HTERT RPE-1 (cell line): ENCODE measurements around the gene CHST5.

Source experiments
- in situ Hi-C: fragments of 300-500 bp; cut with MboI; formaldehyde crosslinking; loops from 4 replicates; pipeline ENCODE4 v1.14.3; 2020; ENCODE audit warnings: low sequenced_read_pairs

The CHST5 gene

GRCh38 chr16:75535901-75536300 lies at the start of gene CHST5:
Gene CHST5, minus strand, starts transcription at chr16:75536108. Its CDS starts 5,724 bp downstream, at chr16:75530384.
- in situ Hi-C loops: no loop called here

- in situ Hi-C loops: no loop called here
Measured at GRCh38 chr16:75584108-75584507, 48.2 kb upstream of the CHST5 start.

- in situ Hi-C loops: no loop called here
Measured at GRCh38 chr16:75579281-75579834, 43.5 kb upstream of the CHST5 start.

GRCh38 chr16:75578725-75579124 lies 42.8 kb upstream of the CHST5 start:
- in situ Hi-C loops: no loop called here

DNA sequence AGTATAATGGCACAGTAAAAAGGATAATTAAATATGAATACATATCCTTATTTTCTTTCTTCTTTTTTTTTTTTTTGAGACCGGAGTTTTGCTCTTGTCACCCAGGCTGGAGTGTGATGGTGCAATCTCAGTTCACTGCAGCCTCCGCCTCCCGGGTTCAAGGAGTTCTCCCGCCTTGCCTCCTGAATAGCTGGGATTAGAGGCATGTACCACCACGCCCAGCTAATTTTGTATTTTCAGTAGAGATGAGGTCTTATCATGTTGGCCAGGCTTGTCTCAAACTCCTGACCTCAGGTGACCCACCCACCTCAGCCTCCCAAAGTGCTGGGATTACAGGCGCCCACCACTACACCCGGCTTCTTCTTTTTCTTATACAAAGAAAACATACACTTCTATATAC lies 42.3 kb upstream of the CHST5 start:
- in situ Hi-C loops: no loop called here

- in situ Hi-C loops: no loop called here
Measured at GRCh38 chr16:75576384-75576811, 40.5 kb upstream of the CHST5 start.

DNA sequence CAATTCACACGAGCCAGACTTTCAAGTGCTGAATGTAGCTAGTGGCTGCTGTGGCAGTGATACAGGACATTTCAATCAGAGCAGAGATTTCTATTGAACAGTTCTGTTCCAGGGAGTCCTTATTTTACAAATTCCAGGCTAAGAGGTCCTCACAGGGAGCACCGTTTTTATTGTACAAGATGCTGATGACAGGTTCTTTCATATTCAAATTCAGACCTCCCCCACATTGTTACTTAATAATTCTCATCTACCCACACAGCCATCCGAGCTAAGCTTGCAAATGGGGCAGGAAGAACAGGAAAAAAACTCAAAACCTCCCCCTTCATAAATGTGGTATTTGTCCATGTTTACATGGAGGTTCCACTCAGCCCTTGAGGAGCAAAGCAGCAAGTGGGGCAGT lies 40.0 kb upstream of the CHST5 start:
- in situ Hi-C loops: no loop called here

DNA sequence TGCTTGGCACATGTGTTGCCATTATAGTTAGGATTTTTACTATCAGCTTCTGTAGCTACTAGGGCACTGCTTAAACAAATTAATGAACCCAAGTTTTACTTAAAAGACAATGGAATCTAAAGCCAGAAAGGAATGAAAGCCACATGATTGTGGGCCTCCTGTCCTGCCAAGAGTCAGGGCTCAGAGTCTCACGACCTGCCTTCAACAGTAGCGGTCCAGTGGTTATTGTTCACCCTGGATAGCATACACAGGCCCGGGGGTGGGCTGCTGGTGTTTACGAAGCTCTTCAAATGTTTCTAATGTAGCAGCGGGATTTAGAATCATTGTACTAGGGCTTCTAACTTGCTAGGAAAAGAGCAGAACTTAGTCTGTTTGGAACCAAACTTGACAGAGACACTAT lies 38.0 kb upstream of the CHST5 start:
- in situ Hi-C loops: no loop called here

DNA sequence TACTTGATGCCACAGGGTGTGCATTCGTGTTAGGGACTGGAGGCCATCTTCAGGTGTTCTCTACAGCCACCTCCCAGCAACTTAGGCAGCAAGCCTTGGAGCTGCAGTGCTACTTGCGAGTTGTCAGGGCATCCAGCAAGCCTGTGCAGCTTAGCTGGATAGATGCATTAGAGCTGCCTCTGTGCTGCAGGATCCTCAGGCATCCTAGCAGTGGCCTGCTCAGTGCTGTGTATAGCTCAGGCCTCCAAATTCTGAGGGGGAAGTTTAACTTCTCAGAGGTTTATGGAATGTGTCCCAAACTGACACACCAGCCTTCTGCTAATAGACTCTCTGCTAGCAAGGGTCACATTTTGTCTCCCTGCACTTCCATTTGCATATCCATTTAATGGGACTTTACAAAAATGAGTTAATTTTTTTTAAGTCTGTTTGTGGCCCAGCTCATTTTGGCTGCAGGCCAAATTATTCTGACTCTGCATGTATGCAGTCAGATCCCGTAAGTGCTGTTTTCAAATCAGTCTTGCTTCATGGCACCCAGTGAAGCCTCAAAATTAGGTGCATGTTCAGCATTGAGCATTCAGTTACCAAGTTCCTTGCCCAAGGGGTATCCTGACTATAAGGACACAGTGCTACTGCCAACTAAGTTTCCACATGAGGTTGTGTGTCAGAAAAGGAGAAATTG lies 37.1 kb upstream of the CHST5 start:
- in situ Hi-C loops: no loop called here

GRCh38 chr16:75570396-75571065 lies 34.6 kb upstream of the CHST5 start:
- in situ Hi-C loops: no loop called here

DNA sequence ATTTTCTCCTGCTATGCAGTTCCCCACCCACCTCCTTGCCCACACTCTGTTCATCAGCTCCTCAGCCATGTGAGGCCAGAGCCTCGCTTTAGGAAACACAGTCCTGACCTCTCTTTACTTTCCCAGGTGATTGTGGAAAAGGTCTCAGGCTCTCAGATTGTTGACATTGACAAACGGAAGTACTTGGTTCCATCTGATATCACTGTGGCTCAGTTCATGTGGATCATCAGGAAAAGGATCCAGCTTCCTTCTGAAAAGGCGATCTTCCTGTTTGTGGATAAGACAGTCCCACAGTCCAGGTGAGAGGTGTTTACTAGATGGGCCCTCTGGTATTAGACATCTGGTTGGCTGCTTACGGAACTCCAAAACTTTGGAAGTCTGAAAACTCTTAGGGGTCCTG lies 32.0 kb upstream of the CHST5 start:
- in situ Hi-C loops: no loop called here

DNA sequence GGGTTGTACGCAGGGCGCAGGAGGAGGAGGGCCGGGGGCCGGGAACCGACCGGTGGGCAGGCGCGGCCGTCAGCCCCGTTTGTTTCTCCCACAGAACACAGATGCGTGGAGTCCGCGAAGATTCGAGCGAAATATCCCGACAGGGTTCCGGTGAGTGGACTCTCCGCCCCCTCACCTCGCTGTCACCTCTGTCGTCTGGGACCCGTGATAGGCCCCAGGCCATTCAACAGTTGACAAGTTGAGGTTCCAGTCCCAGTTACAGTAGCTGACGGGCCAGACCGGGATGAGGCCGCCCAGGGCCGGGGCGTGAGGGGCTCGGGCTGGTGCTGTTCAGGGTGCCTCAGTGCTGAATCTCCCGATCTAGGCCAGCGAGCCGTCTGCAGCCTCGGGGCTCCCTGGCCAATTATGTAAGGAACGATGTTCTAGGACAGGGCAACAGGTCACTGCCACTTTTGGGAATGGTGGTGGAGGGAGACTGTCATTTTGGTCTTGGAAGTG lies 30.9 kb upstream of the CHST5 start:
- in situ Hi-C loops: no loop called here

- in situ Hi-C loops: no loop called here
Measured at GRCh38 chr16:75566040-75566757, 30.3 kb upstream of the CHST5 start, which contains the start of gene GABARAPL2. Gene GABARAPL2, plus strand, starts transcription at chr16:75566379. Its CDS starts 108 bp downstream, at chr16:75566487.

- in situ Hi-C loops: no loop called here
Measured at GRCh38 chr16:75565640-75566039, 29.7 kb upstream of the CHST5 start.

- in situ Hi-C loops: no loop called here
Measured at GRCh38 chr16:75559564-75560372, 23.9 kb upstream of the CHST5 start.

- in situ Hi-C loops: no loop called here
Measured at GRCh38 chr16:75558846-75559401, 23.0 kb upstream of the CHST5 start.

DNA sequence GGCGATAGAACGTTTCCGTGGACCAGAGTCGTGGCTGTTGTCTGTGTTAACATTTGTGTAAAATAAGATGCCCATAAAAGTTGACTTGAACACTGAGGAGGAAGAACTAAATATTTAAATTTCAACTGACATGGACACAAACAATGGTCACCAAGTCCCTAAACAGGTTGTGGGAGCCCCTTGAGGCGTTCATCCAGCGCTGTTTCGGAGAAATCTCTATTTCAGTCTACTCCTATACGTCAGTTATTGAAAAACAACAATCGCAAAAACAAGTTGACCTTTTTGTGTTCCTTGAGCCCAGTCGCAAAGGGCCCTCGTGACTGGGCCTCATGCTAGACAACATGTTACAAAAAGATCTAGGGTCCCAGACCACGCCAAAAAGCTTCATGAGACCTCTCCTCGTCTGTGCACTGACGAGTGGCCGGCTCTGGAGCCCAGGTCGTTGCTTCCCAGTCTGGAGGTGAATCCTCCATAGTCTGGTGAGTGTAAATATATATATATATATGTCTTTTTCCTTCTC lies 20.6 kb upstream of the CHST5 start:
- in situ Hi-C loops: no loop called here

GRCh38 chr16:75555707-75556430 lies 20.0 kb upstream of the CHST5 start, which contains the start of gene TMEM231:
Gene TMEM231, minus strand, starts transcription at chr16:75556252. Its CDS starts 43 bp downstream, at chr16:75556209.
- in situ Hi-C loops: no loop called here

GRCh38 chr16:75555213-75555706 lies 19.4 kb upstream of the CHST5 start:
- in situ Hi-C loops: no loop called here
